H9 (cell line): ENCODE measurements around the gene CHPF2. TPM values are rescaled to one million over a fixed set of nuclear protein-coding genes. Genes with fewer than 3 reads are reported as not detected.

Experiments
- DNase-seq: peaks from one replicate; pipeline ENCODE4 v3.0.0-alpha.2; 2017
- H2AFZ ChIP-seq: one replicate; pipeline ENCODE4 v1.6.1; 2013; ENCODE audit warnings: mild to moderate bottlenecking, low read length, control low read depth, moderate library complexity
- H2AK5ac ChIP-seq: 2 replicates; pipeline ENCODE4 v1.6.1; 2013; ENCODE audit warnings: low read length, control low read depth, mixed read lengths; ENCODE audit not compliant: insufficient read length
- H2BK120ac ChIP-seq: one replicate; pipeline ENCODE4 v1.6.1; 2013; ENCODE audit warnings: low read depth, mild to moderate bottlenecking, low read length, control low read depth, inconsistent platforms; ENCODE audit not compliant: poor library complexity, severe bottlenecking
- H2BK12ac ChIP-seq: 2 replicates; pipeline ENCODE4 v1.6.1; 2013; ENCODE audit warnings: low read length, control low read depth, mixed read lengths, low read depth; ENCODE audit not compliant: insufficient read length
- H2BK15ac ChIP-seq: 2 replicates; pipeline ENCODE4 v1.6.1; 2013; ENCODE audit warnings: low read depth, low read length, control low read depth
- H2BK20ac ChIP-seq: one replicate; pipeline ENCODE4 v1.6.1; 2013; ENCODE audit warnings: low read depth, mild to moderate bottlenecking, low read length, control low read depth, inconsistent platforms; ENCODE audit not compliant: poor library complexity, severe bottlenecking
- H2BK5ac ChIP-seq: 2 replicates; pipeline ENCODE4 v1.6.1; 2013; ENCODE audit warnings: low read length, control low read depth, mixed read lengths; ENCODE audit not compliant: insufficient read length
- H3K14ac ChIP-seq: 2 replicates; pipeline ENCODE4 v1.6.1; 2013; ENCODE audit warnings: low read length, control low read depth; ENCODE audit not compliant: insufficient read depth
- H3K18ac ChIP-seq: 2 replicates; pipeline ENCODE4 v1.6.1; 2013; ENCODE audit warnings: low read depth, mild to moderate bottlenecking, mixed read lengths, low read length, control low read depth; ENCODE audit not compliant: insufficient read length
- H3K23ac ChIP-seq: 2 replicates; pipeline ENCODE4 v1.6.1; 2013; ENCODE audit warnings: low read length, control low read depth, mixed read lengths, low read depth; ENCODE audit not compliant: insufficient read length
- H3K23me2 ChIP-seq: 2 replicates; pipeline ENCODE4 v1.6.1; 2013; ENCODE audit warnings: low read depth, mild to moderate bottlenecking, mixed read lengths, low read length, control low read depth; ENCODE audit not compliant: insufficient read length, poor library complexity, severe bottlenecking
- H3K27ac ChIP-seq: 2 replicates; pipeline ENCODE4 v1.5.1; 2013; ENCODE audit warnings: low read length, control low read depth, mixed read lengths, low read depth; ENCODE audit not compliant: insufficient read length
- H3K27me3 ChIP-seq: 2 replicates; pipeline ENCODE4 v1.6.1; 2013; ENCODE audit warnings: low read length, control low read depth, inconsistent platforms; ENCODE audit not compliant: insufficient read depth
- H3K4ac ChIP-seq: 2 replicates; pipeline ENCODE4 v1.6.1; 2013; ENCODE audit warnings: low read depth, mild to moderate bottlenecking, control low read depth, inconsistent platforms, low read length, moderate library complexity
- H3K4me1 ChIP-seq: 2 replicates; pipeline ENCODE4 v1.6.1; 2013; ENCODE audit warnings: low read length, control low read depth, inconsistent platforms; ENCODE audit not compliant: insufficient read depth
- H3K4me2 ChIP-seq: 2 replicates; pipeline ENCODE4 v1.6.1; 2013; ENCODE audit warnings: low read length, control low read depth, mixed read lengths; ENCODE audit not compliant: insufficient read length, insufficient read depth
- H3K56ac ChIP-seq: 2 replicates; pipeline ENCODE4 v1.6.1; 2013; ENCODE audit warnings: low read depth, mild to moderate bottlenecking, mixed read lengths, low read length, control low read depth; ENCODE audit not compliant: insufficient read length
- H3K79me1 ChIP-seq: 2 replicates; pipeline ENCODE4 v1.6.1; 2013; ENCODE audit warnings: low read depth, mild to moderate bottlenecking, moderate library complexity, low read length, control low read depth, inconsistent platforms; ENCODE audit not compliant: insufficient read depth, poor library complexity, severe bottlenecking
- H3K79me2 ChIP-seq: 2 replicates; pipeline ENCODE4 v1.6.1; 2013; ENCODE audit warnings: low read length, control low read depth, inconsistent platforms; ENCODE audit not compliant: insufficient read depth
- H3K9ac ChIP-seq: 2 replicates; pipeline ENCODE4 v1.6.1; 2013; ENCODE audit warnings: low read length, control low read depth, mixed read lengths; ENCODE audit not compliant: insufficient read length; ENCODE audit errors: extremely low read depth
- H3K9me3 ChIP-seq: one replicate; pipeline ENCODE4 v1.6.1; 2013; ENCODE audit warnings: low read depth, low read length, inconsistent platforms; ENCODE audit not compliant: control insufficient read depth
- H3T11ph ChIP-seq: one replicate; pipeline ENCODE4 v1.6.1; 2013; ENCODE audit warnings: mild to moderate bottlenecking, low read length, control low read depth, inconsistent platforms
- H4K20me1 ChIP-seq: one replicate; pipeline ENCODE4 v1.6.1; 2013; ENCODE audit not compliant: control insufficient read depth, insufficient read length, insufficient read depth
- H4K5ac ChIP-seq: 2 replicates; pipeline ENCODE4 v1.6.1; 2013; ENCODE audit warnings: low read depth, mild to moderate bottlenecking, mixed read lengths, low read length, control low read depth; ENCODE audit not compliant: insufficient read length
- H4K8ac ChIP-seq: replicated peaks from 2 replicates; pipeline ENCODE4 v1.6.1; 2013; ENCODE audit warnings: low read length, control low read depth, mixed read lengths, low read depth; ENCODE audit not compliant: insufficient read length
- H4K91ac ChIP-seq: 2 replicates; pipeline ENCODE4 v1.6.1; 2013; ENCODE audit warnings: low read depth, mild to moderate bottlenecking, moderate library complexity, mixed read lengths, low read length, control low read depth; ENCODE audit not compliant: insufficient read length
- H3K27ac Mint-ChIP-seq, 3 experiments: 2 replicates in 2 of 3; 3 replicates in 1 of 3; pipeline ENCODE4 v1.8.0; 2020 to 2021; ENCODE audit warnings: mixed read lengths in 3 of 3, mild to moderate bottlenecking in 1 of 3, moderate library complexity in 1 of 3
- H3K27me3 Mint-ChIP-seq: 2 replicates; pipeline ENCODE4 v1.8.0; 2021; ENCODE audit warnings: low read depth, mild to moderate bottlenecking, moderate library complexity, mixed read lengths
- H3K36me3 Mint-ChIP-seq, 3 experiments: 2 replicates in 2 of 3; 3 replicates in 1 of 3; pipeline ENCODE4 v1.8.0; 2020 to 2021; ENCODE audit warnings: low read depth in 3 of 3, mixed read lengths in 3 of 3; ENCODE audit not compliant: insufficient read depth in 1 of 3
- H3K4me1 Mint-ChIP-seq, 2 experiments: 2 replicates each; pipeline ENCODE4 v1.8.0; 2020; ENCODE audit warnings: mixed read lengths in 2 of 2
- H3K4me3 Mint-ChIP-seq, 2 experiments: 2 replicates in 1 of 2; 3 replicates in 1 of 2; pipeline ENCODE4 v1.8.0; 2020 to 2021; ENCODE audit warnings: mild to moderate bottlenecking in 2 of 2, mixed read lengths in 2 of 2, moderate library complexity in 1 of 2
- H3K9me3 Mint-ChIP-seq, 2 experiments: 2 replicates in 1 of 2; 3 replicates in 1 of 2; pipeline ENCODE4 v1.8.0; 2020; ENCODE audit warnings: mild to moderate bottlenecking in 2 of 2, mixed read lengths in 2 of 2, moderate library complexity in 1 of 2
- WGBS: extraction: QIAGEN DNeasy Blood & Tissue Kit; methylation state at CpG from one replicate; pipeline ENCODE4 v1.1.7; 2013; ENCODE audit warnings: missing lambda C conversion rate, low lambda C conversion rate, mixed read lengths; ENCODE audit not compliant: insufficient read length; ENCODE audit errors: extremely low coverage; 5-methylcytosine and 5-hydroxymethylcytosine counted together
- total RNA-seq: library from RNA; stranded (reverse); gene quantifications from 2 replicates; pipeline ENCODE4 v1.2.1, GENCODE V29; 2021
- TF ChIP-seq, protein P1 (sequence below): fragments of 200-600 bp; sonication (generic); conservative IDR thresholded peaks from 3 replicates; pipeline ENCODE4 v1.8.0; 2021; ENCODE audit warnings: antibody characterized with exemption, mild to moderate bottlenecking

Gene CHPF2
- total RNA-seq, 1 experiment from 2014 or later = 25.7 TPM

GRCh38 chr7:151191544-151191943 lies 40.7 kb upstream of the CHPF2 start:
- Histone ChIP-seq H3K27ac (no peak overlapping the region), H3K23me2 (no peaks in the 10 kb centered on the region), H4K91ac (no peak overlapping the region), H2BK15ac (no peak overlapping the region), H2BK20ac (no peak overlapping the region), H3K27me3 (no peaks in the 10 kb centered on the region; the same call in 1 of the 2 replicates), H3K4me2 (no peak overlapping the region), H3K79me1 (no peaks in the 10 kb centered on the region), H3K23ac (no peak overlapping the region), H2AFZ (no peak overlapping the region), H3K14ac (no peak overlapping the region; the same call in 1 of the 2 replicates), H3K4me1 (no peaks in the 10 kb centered on the region; the same call in 1 of the 2 replicates), H2BK120ac (no peak overlapping the region), H2BK5ac (no peak overlapping the region), H3K56ac (no peak overlapping the region), H3K4ac (no peak overlapping the region), H3K9me3 (no peaks in the 10 kb centered on the region), H3T11ph (no peak overlapping the region), H4K8ac (no peak overlapping the region), H4K5ac (no peak overlapping the region), H2BK12ac (no peak overlapping the region), H4K20me1 (no peaks in the 10 kb centered on the region), H2AK5ac (no peak overlapping the region), H3K79me2 (no peaks in the 10 kb centered on the region), H3K9ac (no peak overlapping the region), H3K18ac (no peak overlapping the region)
- no CpG with 5 or more reads among the region's 12 CpGs for WGBS
- Mint-ChIP-seq H3K36me3 (no peaks in the 10 kb centered on the region), H3K27me3 (peaks cover 30% of the 10 kb centered on the region), H3K4me3 (no peak overlapping the region), H3K9me3 (no peaks in the 10 kb centered on the region), H3K27ac (no peak overlapping the region), H3K4me1 (no peaks in the 10 kb centered on the region)
- TF ChIP-seq, protein P1, sequence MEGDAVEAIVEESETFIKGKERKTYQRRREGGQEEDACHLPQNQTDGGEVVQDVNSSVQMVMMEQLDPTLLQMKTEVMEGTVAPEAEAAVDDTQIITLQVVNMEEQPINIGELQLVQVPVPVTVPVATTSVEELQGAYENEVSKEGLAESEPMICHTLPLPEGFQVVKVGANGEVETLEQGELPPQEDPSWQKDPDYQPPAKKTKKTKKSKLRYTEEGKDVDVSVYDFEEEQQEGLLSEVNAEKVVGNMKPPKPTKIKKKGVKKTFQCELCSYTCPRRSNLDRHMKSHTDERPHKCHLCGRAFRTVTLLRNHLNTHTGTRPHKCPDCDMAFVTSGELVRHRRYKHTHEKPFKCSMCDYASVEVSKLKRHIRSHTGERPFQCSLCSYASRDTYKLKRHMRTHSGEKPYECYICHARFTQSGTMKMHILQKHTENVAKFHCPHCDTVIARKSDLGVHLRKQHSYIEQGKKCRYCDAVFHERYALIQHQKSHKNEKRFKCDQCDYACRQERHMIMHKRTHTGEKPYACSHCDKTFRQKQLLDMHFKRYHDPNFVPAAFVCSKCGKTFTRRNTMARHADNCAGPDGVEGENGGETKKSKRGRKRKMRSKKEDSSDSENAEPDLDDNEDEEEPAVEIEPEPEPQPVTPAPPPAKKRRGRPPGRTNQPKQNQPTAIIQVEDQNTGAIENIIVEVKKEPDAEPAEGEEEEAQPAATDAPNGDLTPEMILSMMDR = no peak
- DNase-seq = no peak
